BJ (cell line): ENCODE results near the gene NRIP1. TPM values are rescaled to one million over a fixed set of nuclear protein-coding genes. Genes with fewer than 3 reads are reported as not detected.

Experiments used
- CTCF ChIA-PET: fragments of 350-600 bp; formaldehyde crosslinking; extraction: SDS; loops from one replicate; lab custom pipeline; 2021; ENCODE audit warnings: antibody characterized with exemption, inconsistent platforms; lab: Yijun Ruan, JAX
- POLR2A ChIA-PET: fragments of 300-600 bp; sonication (Branson Sonifier 250); formaldehyde crosslinking; extraction: SDS; loops from one replicate; lab custom pipeline; 2021; ENCODE audit warnings: antibody characterized with exemption; lab: Charles Lee
- DNase-seq: peaks from one replicate; pipeline ENCODE4 v3.0.0-alpha.2; 2011; ENCODE audit warnings: low read depth
- H3K27me3 ChIP-seq: 2 replicates; pipeline ENCODE4 v1.6.0; 2011; ENCODE audit warnings: low read length; ENCODE audit not compliant: control insufficient read depth, insufficient read depth
- H3K36me3 ChIP-seq: 2 replicates; pipeline ENCODE4 v1.5.1; 2011; ENCODE audit warnings: low read length; ENCODE audit not compliant: control insufficient read depth, insufficient read depth
- H3K4me3 ChIP-seq: 2 replicates; pipeline ENCODE4 v1.5.1; 2011; ENCODE audit warnings: low read depth, mild to moderate bottlenecking, control low read depth, low read length
- CTCF ChIP-seq: IDR thresholded peaks from 2 replicates; pipeline ENCODE4 v1.5.1; 2011; ENCODE audit warnings: low read depth, mild to moderate bottlenecking, control low read depth, inconsistent platforms, low read length, moderate library complexity; ENCODE audit not compliant: insufficient read depth
- polyA plus RNA-seq: library from polyadenylated mRNA; depleted of rRNA; stranded (reverse); fragments of >200 nt; gene quantifications from 2 replicates; pipeline ENCODE4 v1.2.3, GENCODE V29; 2011

Gene NRIP1
- polyA plus RNA-seq, 1 experiment: 5.2 TPM

GRCh38 chr21:14972678-14973077 is 92.1 kb downstream of the NRIP1 start:
- ChIA-PET POLR2A (no interaction called here), CTCF (no interaction called here)
- no peak for DNase-seq
- Histone ChIP-seq H3K27me3 (no peaks in the 10 kb centered on the region), H3K4me3 (no peak overlapping the region), H3K36me3 (peaks cover 3% of the 10 kb centered on the region; the same call in 1 of the 2 replicates)
- TF ChIP-seq CTCF: no peak

GRCh38 chr21:14968821-14969220 is 96.0 kb downstream of the NRIP1 start:
- no peak overlapping the region for H3K4me3 ChIP-seq
- POLR2A ChIA-PET: no interaction called here
- no peaks in the 10 kb centered on the region for H3K27me3 ChIP-seq
- H3K36me3 ChIP-seq: peaks cover 14% of the 10 kb centered on the region
- CTCF ChIA-PET: no interaction called here
- no peak for TF ChIP-seq CTCF
- DNase-seq: no peak

GRCh38 chr21:14968029-14968428 is 96.8 kb downstream of the NRIP1 start:
- Histone ChIP-seq H3K27me3 (no peaks in the 10 kb centered on the region), H3K4me3 (no peak overlapping the region), H3K36me3 (peaks cover 16% of the 10 kb centered on the region)
- ChIA-PET CTCF (no interaction called here), POLR2A (no interaction called here)
- no peak for TF ChIP-seq CTCF
- no peak for DNase-seq

- Histone ChIP-seq H3K4me3 (no peak overlapping the region), H3K36me3 (peaks cover 16% of the 10 kb centered on the region), H3K27me3 (no peaks in the 10 kb centered on the region)
- CTCF ChIA-PET: no interaction called here
- TF ChIP-seq CTCF: no peak
- POLR2A ChIA-PET: no interaction called here
- DNase-seq: no peak
These were observed 100.2 kb downstream of the NRIP1 start for GRCh38 chr21:14964621-14965020.

GRCh38 chr21:14962217-14962616 is 102.6 kb downstream of the NRIP1 start:
- peaks cover 9% of the 10 kb centered on the region for H3K36me3 ChIP-seq

More at GRCh38 chr21:14962217-14962616, 102.6 kb downstream of the NRIP1 start:
- no peak overlapping the region for H3K4me3 ChIP-seq
- CTCF ChIA-PET: no interaction called here
- H3K27me3 ChIP-seq: no peaks in the 10 kb centered on the region
- no peak for DNase-seq
- POLR2A ChIA-PET: no interaction called here
- TF ChIP-seq CTCF: no peak
